HG02938 (cell line): ENCODE measurements around the gene DIPK1A.
"Not testable (repeated sequence)": the region's sequence is repeated elsewhere in the genome, so short reads cannot be mapped to it uniquely, and the experiment has no call there.

Experiments used
- ATAC-seq: cut with Tn5 transposase; IDR thresholded peaks from one replicate; pipeline ENCODE4 v1.9.1; 2021; ENCODE audit warnings: mild to moderate bottlenecking, moderate library complexity; ENCODE audit not compliant: unreplicated experiment

Gene DIPK1A

DNA sequence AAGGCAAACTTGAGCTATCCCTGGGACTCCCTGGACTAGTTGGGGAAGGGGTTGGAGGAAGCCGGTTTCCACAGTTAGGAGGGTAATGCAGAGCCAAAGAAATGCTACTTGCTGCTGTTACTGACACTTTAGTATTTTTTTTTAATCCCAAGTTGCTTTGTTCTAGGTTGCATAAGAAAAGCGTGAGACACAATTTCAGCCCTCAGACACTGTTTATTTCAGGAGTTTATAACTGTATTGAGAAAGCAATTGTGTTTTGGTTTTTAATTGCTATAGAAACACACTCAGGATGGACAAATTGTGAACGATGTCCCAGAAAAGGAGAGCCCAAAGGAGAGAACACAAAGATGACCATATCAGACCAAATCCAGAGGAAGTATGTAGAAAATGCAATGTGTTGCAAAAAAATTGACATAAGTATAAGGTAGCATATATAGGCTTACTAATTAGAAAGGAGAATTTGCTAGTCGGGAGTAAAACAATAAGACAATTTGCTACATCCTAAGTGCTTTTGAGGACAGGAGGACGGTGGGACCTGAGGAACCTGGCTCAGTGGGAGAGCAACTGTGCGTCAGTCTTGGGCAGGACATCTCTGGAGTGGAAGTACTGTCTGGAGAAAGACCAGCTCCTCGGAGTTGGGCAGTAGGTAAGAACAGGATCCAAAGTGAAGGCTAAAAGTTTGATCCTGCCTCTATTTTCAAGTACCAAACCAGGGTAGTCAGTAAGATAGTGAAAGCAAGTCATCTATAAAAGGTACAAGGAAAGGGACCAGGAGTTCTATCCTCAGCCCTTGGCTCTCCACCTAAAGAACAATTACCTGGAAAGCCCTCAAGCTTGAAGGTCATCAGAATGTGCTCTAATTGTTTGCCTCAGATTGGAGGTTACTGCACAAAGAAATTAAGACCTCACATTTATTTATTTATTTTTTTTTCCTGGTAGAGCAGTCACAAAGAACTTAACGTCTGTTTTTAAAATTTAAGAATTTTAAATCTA is 39.9 kb downstream of the DIPK1A start:
- no peak for ATAC-seq

DNA sequence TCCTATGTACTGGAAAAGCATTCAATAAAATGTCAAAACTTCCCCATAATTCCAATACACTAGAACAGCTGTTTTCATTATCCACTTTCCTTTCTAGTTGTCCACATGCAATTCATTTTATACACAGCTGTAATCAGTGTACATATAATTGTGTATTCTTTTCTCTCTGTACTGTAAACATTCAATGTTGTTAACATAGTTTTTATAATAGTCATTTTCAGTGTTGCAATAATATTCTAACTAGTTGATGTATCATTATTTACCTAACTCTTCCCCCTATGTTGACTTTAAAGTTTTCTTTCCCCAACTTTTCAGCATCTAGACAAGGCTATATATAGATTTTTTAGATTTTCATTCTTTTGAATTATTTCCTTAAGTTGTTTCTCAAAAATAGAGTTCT is 44.4 kb downstream of the DIPK1A start:
- ATAC-seq = no peak

DNA sequence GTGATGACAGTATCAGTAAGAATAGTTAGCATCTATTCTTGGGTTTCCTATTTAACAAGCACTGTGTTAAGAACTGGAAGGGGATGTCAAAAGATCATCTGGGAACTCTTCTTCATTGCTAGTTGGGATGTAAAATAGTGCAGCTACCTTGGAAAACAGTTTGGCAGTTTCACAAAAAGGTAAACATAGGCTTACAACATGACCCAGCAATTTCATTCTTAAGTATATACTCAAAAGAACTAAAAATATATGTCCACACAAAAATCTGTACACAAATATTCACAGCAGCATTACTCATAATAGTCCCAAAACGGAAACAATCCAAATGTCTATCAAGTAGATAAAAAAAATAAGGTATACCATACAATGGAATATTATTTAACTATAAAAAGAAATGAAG is 45.7 kb downstream of the DIPK1A start:
- no peak for ATAC-seq

DNA sequence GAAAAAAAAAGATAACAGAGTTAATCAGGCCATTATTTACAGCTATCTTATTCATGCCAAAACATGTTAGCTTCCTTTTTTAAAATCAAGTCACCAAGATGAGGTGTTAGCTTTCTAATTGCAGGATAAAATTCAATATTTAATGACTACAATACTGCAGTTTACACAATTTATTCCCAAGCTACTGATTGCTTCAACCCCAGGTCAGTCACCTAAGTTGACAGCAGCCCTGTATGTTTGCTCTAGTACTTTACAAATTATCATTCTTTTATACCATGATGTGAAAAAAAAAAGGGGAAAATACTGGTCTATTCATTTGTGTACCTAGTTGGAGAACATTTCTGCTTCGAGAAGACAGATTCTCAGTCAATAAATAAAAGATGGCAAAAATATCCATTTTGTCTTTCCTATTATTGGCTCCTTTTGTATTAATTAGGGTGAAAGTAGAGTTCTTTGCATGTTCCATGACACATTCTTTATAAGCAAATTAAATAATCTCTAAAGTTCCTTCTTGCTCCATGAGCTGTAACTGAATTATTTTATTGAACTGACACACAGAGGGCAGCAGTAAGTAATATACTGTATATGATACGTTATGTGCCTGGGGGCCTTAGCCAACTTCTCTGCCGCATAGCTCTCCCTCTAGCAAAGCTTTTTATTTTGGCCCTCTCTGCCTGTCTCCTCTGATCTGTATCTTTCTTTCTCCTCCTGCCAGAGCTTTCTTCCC is 48.0 kb downstream of the DIPK1A start:
- ATAC-seq = no peak

DNA sequence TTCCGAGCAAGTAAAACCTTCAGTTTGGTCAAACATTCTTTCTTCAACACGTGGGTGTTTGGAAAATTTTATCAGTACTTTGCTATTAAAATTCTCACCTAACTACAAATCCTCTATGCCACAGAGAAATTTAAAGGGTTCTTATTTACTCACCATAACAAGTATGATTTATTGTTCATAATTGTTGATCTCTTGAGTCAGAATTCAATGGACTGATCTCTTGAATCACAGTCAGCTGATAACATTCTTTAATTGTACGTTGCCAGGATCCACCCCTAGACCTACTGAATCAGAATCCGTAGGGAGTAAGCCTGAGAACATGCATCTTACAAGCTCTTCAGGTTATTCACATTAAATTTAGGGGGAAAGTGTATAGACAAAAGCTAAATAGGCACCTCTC is 51.2 kb downstream of the DIPK1A start:
- ATAC-seq = no peak

DNA sequence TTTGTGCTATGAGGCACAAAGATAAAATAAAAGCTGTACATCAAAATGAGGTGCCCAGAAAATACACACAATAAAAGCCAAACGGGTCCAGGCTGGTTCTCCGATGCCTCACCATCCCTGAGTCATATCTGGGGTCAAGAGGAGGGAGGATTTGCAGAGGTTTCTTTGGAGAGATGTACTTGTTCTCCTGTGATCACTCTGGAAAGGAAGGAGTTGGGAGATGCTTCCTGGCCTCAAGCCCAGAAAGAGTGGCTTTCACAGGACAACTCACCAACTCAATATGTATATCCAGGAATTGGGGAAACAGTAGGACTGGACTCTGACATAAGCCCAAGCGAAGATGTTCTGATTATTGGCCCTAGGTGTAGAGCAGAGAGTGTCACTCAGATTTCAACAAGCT is 51.9 kb downstream of the DIPK1A start:
- ATAC-seq = no peak

DNA sequence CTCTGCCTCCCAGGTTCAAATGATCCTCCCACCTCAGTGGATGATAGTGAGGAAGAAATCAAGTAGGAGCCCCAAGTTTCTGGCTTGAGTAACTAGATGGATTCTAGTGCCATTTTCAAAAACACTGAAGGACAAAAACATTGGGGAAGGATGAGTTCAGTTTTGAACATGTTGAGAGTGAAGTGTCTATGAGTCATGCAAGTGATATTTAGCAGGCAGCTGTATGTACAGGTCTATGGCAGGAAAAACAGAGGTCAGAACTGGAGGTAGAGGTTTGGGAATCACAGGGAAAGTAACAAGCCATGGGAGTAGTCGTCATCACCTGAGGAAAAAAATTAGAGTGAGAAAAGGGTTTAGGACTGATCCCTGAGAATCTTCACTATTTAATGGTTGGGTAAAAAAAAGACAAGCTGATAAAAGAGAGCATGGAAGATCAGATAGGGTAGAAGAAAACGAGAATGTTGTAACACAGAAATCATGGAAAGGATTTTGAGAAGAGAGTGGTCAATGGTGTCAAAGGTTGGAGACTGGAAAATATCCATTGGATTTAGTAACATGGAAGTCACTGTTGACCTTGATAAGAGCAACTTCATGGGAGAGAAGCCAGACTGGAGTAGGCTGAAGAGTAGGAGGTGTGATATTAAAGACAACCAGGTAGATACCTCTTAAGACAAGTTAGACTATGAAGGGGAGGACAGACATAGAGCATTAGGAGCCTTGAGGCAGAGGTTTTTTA is 53.1 kb downstream of the DIPK1A start:
- no peak for ATAC-seq

DNA sequence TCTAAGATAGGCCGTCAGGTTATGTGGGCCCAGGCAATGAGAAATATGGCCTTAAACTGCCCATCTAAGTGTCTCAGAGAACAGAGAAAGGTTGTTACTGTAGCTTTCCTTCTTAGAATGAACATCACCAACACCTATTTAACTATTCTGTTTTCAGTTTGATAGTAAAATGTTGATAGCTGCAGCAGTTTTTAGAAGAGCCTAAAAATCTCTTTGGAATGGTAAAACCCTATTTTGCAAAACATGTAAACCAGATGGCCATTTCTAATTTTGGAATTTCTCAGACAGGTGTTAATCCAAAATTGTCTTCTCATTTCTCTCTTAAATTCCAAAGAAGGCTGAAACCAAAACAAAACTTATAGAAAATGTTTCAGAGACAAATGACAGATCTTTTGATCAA is 57.5 kb downstream of the DIPK1A start:
- ATAC-seq = no peak

DNA sequence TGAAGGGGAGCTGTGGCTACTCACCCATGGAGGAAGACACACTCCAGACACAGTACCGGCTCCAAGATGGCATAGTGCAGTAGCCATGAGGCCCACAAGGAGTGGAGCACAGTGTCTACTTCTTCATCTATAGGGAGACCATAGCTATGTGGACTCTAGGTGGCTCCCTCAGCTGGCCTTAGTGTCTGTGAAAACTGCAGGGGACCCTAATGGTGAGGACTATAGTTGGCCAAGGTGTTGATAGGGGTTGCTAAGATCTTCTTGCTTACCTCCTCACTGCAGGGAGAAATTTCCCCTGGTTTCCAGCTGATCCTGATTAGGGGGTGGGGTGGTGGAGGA is 58.9 kb downstream of the DIPK1A start:
- ATAC-seq = no peak

DNA sequence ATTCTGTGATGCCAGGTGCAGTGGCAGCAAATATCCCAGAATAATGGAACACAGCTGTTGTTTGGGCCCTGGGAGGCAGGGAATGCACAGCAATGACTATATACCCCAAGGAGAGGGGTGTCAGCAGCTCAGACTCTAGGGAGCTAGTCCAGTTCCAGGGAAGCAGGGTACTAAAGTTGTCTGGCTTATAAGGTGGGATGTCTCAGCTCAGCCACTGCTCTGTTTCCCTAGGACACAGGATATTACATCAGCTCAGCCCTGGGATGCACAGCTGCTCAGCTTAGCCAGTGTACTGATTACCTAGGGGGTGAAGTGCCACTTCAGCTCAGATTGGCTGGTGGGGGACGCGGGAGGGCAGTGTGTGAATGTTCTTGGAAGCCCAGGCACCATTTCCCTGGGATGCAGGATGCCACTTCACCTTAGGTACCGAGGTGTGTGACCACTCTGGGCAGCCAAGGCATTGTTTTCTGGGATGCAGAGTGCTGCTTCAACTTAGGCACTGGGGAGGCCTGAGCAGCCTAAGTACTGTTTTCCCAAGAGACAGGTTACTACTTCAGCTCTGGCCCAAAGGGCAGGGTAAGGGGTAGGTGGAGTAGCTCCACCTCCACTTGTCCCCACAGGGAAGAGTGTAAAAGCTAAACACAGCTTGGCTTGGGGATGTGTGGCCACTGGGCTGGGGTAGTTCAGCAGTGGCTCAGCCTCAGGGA is 59.4 kb downstream of the DIPK1A start:
- no peak for ATAC-seq

DNA sequence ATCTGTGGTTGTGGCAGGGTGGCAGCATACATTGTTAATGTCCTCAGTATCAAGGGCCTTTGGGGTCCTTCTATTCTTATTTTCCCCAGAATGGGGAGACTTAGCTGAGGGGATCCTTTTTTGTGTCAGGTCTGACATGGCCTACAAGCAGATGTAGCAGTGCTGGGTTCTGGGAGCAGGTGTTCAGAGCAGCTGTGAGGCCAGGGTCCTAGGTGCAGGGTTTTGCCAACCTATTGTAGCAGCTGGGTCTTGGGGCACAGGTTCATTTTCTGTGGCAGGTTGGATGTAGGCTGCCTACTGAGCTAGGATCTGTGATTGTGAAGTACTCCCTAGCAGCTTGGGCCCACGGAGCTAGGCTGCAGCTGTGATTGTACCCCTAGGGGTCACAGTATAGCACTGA is 60.1 kb downstream of the DIPK1A start:
- no peak for ATAC-seq

DNA sequence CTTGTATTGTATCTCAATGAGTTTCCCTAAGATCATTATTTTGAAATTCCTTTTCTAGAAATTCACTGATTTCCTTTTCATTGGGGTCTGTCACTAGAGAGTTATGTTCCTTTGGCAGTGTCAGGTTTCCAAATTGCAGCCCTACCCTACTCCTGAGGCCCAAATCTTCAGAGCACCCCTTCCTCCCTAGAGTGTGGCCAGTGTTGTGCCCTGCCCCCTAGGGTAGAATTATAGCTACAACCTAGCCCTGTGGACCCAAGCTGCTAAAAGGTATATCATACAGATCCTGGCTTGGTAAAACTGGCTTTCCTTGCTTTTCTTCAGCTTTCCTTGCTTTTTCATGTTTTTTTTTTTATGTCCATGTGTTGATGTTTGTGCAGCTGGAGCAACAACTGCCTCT is 60.7 kb downstream of the DIPK1A start:
- ATAC-seq = no peak

DNA sequence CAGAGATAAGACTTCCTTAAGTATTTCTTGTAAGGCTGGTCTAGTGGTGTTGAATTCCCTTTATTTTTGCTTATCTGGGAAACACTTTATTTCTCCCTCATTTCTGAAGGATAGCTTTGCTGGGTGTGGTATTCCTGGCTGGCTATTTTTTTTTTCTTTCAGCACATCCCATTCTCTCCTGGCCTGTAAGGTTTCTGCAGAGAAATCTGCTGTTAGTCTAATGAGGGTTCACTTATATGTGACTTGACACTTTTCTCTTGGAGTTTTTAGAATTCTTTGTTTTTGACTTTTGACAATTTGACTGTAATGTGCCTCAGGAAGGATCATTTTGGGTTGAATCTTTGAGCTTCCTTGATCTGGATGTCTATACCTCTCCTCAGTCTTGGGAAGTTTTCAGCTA is 61.5 kb downstream of the DIPK1A start:
- no peak for ATAC-seq

DNA sequence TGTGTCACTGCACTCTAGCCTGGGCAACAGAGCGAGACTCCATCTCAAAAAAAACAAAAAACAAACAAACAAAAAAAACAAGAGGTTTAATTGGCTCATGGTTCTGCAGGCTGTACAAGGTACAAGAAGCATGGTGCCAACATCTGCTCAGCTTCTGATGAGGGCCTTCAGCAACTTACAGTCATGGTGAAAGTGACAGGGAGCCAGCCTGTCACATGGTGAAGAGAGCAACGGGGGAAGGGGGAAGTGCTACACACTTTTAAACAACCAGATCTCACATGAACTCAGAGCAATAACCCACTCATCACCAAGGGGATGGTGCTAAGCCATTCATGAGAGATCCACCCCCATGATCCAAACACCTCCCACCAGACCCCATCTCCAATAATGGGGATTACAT is 63.2 kb downstream of the DIPK1A start:
- not testable (repeated sequence) for ATAC-seq

DNA sequence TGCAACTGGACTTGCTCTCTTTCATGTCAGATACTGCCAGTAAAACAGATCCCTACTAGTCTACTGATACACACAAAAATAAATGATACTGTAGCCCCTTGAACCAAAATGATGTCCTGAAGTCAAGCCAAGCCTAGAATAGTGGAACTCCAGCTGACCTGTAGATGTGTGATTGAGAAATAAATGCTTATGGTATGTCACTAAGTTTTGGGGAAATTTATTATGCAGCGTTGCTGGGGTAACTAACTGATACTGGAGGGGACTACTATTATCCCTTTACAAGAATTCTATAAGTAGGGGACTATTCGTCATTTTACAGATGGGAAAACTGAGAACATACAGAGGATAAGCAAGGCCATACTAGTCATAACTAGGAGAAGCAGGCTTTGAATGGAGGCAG is 73.8 kb downstream of the DIPK1A start:
- ATAC-seq = no peak

DNA sequence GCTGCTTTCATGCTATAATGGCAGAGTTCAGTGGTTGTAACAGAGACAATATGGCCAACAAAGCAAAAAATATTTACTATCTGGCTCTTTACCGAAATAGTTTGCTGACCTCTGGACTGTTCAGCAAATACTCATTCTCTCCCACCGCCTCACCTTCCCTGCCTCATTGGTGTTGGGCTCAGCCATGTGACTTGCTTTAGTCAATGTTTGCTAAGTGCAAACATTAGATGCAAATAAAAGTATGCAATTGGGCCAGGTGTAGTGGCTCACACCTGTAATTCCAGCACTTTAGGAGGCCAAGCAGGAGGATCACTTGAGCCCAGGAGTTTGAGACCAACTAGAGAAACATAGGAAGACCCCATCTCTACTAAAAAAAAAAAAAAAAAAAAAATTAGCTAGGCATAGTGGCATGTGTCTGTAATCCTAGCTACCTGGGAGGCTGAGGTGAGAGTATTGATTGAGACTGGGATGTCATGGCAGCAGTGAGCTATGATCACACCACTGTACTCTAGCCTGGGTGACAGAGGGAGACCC is 74.3 kb downstream of the DIPK1A start:
- ATAC-seq = no peak

DNA sequence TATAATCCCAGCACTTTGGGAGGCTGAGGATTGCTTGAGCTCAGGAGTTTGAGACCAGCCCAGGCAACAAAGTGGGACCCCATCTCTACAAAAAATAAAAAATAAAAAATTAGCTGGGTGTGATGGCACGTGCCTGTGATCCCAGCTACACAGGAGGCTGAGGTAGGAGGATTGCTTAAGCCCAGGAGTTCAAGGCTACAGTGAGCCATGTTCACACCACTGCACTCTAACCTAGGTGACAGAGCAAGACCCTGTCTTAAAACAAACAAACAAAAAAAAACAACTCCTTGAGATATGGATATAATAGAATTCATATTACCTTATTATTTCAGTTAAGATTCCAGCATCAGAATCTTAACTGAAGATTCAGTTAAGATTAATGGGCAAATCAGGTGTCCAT is 77.1 kb downstream of the DIPK1A start:
- no peak for ATAC-seq

DNA sequence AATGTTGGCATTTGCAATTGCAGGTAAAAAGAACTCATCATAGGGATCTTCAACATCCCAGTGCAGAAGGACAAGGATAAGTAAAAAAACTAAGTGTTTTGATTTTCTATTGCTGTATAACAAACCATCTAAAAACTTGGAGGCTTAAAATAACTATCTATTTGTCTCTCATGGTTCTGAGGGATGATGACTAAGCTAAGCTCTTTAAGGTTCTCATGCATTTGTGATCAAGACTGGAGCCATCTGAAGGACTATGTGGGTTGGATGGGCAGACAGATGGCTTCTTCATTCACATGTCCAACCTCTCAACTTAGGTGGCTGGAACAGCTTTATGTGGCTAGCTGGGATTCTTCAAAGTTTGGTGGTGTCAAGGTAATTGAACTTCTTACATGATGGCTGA is 78.0 kb downstream of the DIPK1A start:
- no peak for ATAC-seq

DNA sequence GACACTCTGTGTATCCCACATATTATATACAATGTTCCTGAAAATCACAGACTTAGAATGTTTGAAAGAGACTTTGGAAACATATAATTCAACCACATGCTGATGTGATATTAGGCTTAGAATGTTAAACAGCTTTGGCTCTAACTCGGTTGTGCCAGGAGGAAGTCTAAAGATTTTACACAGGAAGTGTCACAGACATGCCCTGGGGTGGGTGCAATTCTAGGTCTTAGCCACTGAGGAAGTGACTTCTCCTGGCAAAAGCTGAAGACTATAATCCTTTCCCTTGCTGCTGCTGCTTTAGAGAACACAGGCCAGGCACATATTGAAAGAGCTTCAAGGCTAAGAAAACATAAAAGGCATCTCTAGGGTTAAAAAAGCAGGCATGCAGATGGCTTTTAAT is 78.4 kb downstream of the DIPK1A start:
- no peak for ATAC-seq

DNA sequence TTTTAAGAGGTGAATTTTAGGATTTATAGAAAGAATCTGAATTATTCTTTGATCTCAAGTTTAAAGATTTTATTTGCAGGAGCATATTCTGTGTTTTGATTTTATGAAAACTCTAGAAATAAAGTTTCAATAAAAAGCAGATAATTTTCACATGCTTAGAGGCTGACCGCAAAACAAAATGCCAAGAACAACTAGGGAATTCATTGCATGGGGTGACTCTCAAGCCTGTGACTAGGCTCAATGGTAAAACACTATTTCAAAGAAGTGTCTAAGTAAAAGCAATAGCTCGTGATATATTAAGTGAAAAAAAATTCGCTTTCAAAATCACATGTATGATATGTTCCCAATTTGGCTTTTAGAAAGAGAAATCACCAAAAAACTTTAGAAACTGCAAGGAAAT is 79.9 kb downstream of the DIPK1A start:
- no peak for ATAC-seq
